CD8-positive, alpha-beta memory T cell (primary cell): ENCODE data around the gene CLCN6. TPM values are rescaled to one million over a fixed set of nuclear protein-coding genes. Genes with fewer than 3 reads are reported as not detected.

Experiments
- CTCF ChIA-PET: fragments of 350-600 bp; sonication (Branson Sonifier 250); formaldehyde crosslinking; loops from one replicate; lab custom pipeline; 2021; ENCODE audit warnings: antibody characterized with exemption; lab: Charles Lee
- POLR2A ChIA-PET: fragments of 350-600 bp; sonication (Branson Sonifier 250); formaldehyde crosslinking; loops from one replicate; lab custom pipeline; 2021; ENCODE audit warnings: antibody characterized with exemption; lab: Charles Lee
- DNase-seq, 5 donors: peaks; one replicate each; pipeline versions ENCODE4 v3.0.0 to v3.0.0-alpha.2; 2020 to 2022; ENCODE audit warnings: mixed read lengths in 1 of 5
- H3K27ac ChIP-seq: one replicate; pipeline ENCODE4 v1.7.0; 2013; ENCODE audit warnings: low read depth, mild to moderate bottlenecking, low read length, moderate library complexity
- H3K27me3 ChIP-seq: 2 replicates; pipeline ENCODE4 v1.7.0; 2013; ENCODE audit warnings: low read length, mild to moderate bottlenecking; ENCODE audit not compliant: insufficient read depth, poor library complexity, severe bottlenecking
- H3K36me3 ChIP-seq: 2 replicates; pipeline ENCODE4 v1.7.0; 2013; ENCODE audit warnings: mild to moderate bottlenecking, low read length, moderate library complexity; ENCODE audit not compliant: insufficient read depth
- H3K4me1 ChIP-seq: 2 replicates; pipeline ENCODE4 v1.7.0; 2013; ENCODE audit warnings: mild to moderate bottlenecking, low read length, moderate library complexity; ENCODE audit not compliant: insufficient read depth
- H3K4me3 ChIP-seq: 2 replicates; pipeline ENCODE4 v1.7.0; 2013; ENCODE audit warnings: mild to moderate bottlenecking, low read length
- H3K9me3 ChIP-seq: 2 replicates; pipeline ENCODE4 v1.7.0; 2013; ENCODE audit warnings: mild to moderate bottlenecking, low read length
- H3K27ac Mint-ChIP-seq, 8 donors: one replicate each; pipeline ENCODE4 v1.8.0; 2020 to 2021; ENCODE audit warnings: mixed read lengths in 8 of 8, mild to moderate bottlenecking in 6 of 8, inconsistent platforms in 3 of 8, moderate library complexity in 3 of 8
- H3K27me3 Mint-ChIP-seq, 2 donors: one replicate each; pipeline ENCODE4 v1.8.0; 2020 to 2021; ENCODE audit warnings: mixed read lengths in 2 of 2, mild to moderate bottlenecking in 1 of 2, moderate library complexity in 1 of 2
- H3K36me3 Mint-ChIP-seq, 3 donors: one replicate each; pipeline ENCODE4 v1.8.0; 2020 to 2021; ENCODE audit warnings: mixed read lengths in 3 of 3, inconsistent platforms in 1 of 3, mild to moderate bottlenecking in 1 of 3
- H3K4me1 Mint-ChIP-seq, 3 donors: one replicate each; pipeline ENCODE4 v1.8.0; 2020 to 2021; ENCODE audit warnings: mixed read lengths in 3 of 3, inconsistent platforms in 1 of 3, mild to moderate bottlenecking in 1 of 3
- H3K4me3 Mint-ChIP-seq, 7 donors: one replicate each; pipeline ENCODE4 v1.8.0; 2020 to 2021; ENCODE audit warnings: mixed read lengths in 7 of 7, mild to moderate bottlenecking in 6 of 7, moderate library complexity in 4 of 7, inconsistent platforms in 2 of 7
- H3K9me3 Mint-ChIP-seq, 5 donors: one replicate each; pipeline ENCODE4 v1.8.0; 2020 to 2022; ENCODE audit warnings: mixed read lengths in 5 of 5, mild to moderate bottlenecking in 3 of 5, moderate library complexity in 2 of 5, inconsistent platforms in 1 of 5
- polyA plus RNA-seq: library from polyadenylated mRNA; unstranded; fragments of 300-500 nt; fragmentation: Illumina TruSeq; gene quantifications from one replicate; pipeline ENCODE4 v1.2.3, GENCODE V29; 2021
- total RNA-seq, 2 experiments: library from RNA; stranded (reverse); gene quantifications; one replicate each; pipeline ENCODE4 v1.2.3, GENCODE V29; 2021

CLCN6 gene
- total RNA-seq (1 to 10 TPM; 8.9 to 9.3 TPM), polyA plus RNA-seq (1.7 TPM)

GRCh38 chr1:11805422-11806306, at the start of gene CLCN6, which contains the start of gene MTHFR:
CLCN6 (plus strand) TSS chr1:11806191; CDS start chr1:11806263, 72 bp downstream.
MTHFR (minus strand) TSS chr1:11805964; CDS start chr1:11803116, 2,848 bp downstream.
- Histone ChIP-seq H3K9me3 (no peaks in the 10 kb centered on the region), H3K27me3 (no peaks in the 10 kb centered on the region), H3K4me1 (peaks cover 52% of the 10 kb centered on the region), H3K27ac (peak within 1 kb of the TSS; percentile 95), H3K36me3 (peaks cover 6% of the 10 kb centered on the region), H3K4me3 (peak within 1 kb of the TSS; percentile 90)
- POLR2A ChIA-PET: interaction anchor here (0.8 to 1.8 kb wide), 5 partner anchors 20 to 174 kb away, joined by 3 to 15 read pairs (median 4); partner anchors contain the start of gene AGTRAP
- Mint-ChIP-seq H3K9me3 (no peaks in the 10 kb centered on the region), H3K36me3 (peaks cover 0 to 47% (median 1%) of the 10 kb centered on the region in 3 donors), H3K27ac (peak within 1 kb of the TSS; percentile 90 to 100 (median 98)), H3K27me3 (no peaks in the 10 kb centered on the region), H3K4me3 (peak within 1 kb of the TSS; percentile 94 to 100 (median 99)), H3K4me1 (peaks cover 55 to 74% (median 67%) of the 10 kb centered on the region in 3 donors)
- peak; percentile 97 to 99 (median 98) for DNase-seq
- CTCF ChIA-PET: interaction anchor here (0.8 to 1.3 kb wide), 4 partner anchors 69 to 162 kb away, joined by 3 to 6 read pairs (median 3); no protein-coding TSS in a partner anchor

- Mint-ChIP-seq H3K27ac (no peak overlapping the region), H3K4me3 (no peak overlapping the region), H3K27me3 (peaks cover 1 to 20% of the 10 kb centered on the region in 2 donors), H3K4me1 (peaks cover 2 to 9% (median 6%) of the 10 kb centered on the region in 3 donors), H3K36me3 (no peaks in the 10 kb centered on the region), H3K9me3 (no peaks in the 10 kb centered on the region)
- Histone ChIP-seq H3K27me3 (no peaks in the 10 kb centered on the region), H3K36me3 (no peaks in the 10 kb centered on the region), H3K9me3 (no peaks in the 10 kb centered on the region), H3K27ac (no peak overlapping the region), H3K4me1 (no peaks in the 10 kb centered on the region), H3K4me3 (no peak overlapping the region)
- DNase-seq: no peak
- ChIA-PET CTCF (no interaction called here), POLR2A (no interaction called here)
These were observed 48.9 kb upstream of the CLCN6 start for GRCh38 chr1:11757047-11757446.

- Histone ChIP-seq H3K27ac (no peak overlapping the region), H3K9me3 (no peaks in the 10 kb centered on the region), H3K36me3 (no peaks in the 10 kb centered on the region), H3K4me1 (no peaks in the 10 kb centered on the region), H3K27me3 (no peaks in the 10 kb centered on the region), H3K4me3 (no peak overlapping the region)
- peaks cover 13 to 35% of the 10 kb centered on the region in 2 donors for H3K27me3 Mint-ChIP-seq
- no peak for DNase-seq
- H3K27ac Mint-ChIP-seq: no peak overlapping the region
- ChIA-PET POLR2A (no interaction called here), CTCF (no interaction called here)
- no peaks in the 10 kb centered on the region for H3K9me3 Mint-ChIP-seq
- H3K4me3 Mint-ChIP-seq: no peak overlapping the region
- no peaks in the 10 kb centered on the region for H3K36me3 Mint-ChIP-seq
- H3K4me1 Mint-ChIP-seq: peaks cover 2 to 10% (median 10%) of the 10 kb centered on the region in 3 donors
These were observed 46.2 kb upstream of the CLCN6 start for GRCh38 chr1:11759791-11760190.

- Mint-ChIP-seq H3K4me3 (peak overlapping the region in 2 of 7 donors; percentile 33 to 39), H3K4me1 (peaks cover 2 to 10% (median 10%) of the 10 kb centered on the region in 3 donors), H3K27me3 (peaks cover 18 to 39% of the 10 kb centered on the region in 2 donors), H3K27ac (peak overlapping the region in 1 of 8 donors; percentile 47), H3K9me3 (no peaks in the 10 kb centered on the region), H3K36me3 (no peaks in the 10 kb centered on the region)
- no peaks in the 10 kb centered on the region for H3K9me3 ChIP-seq
- H3K4me1 ChIP-seq: no peaks in the 10 kb centered on the region
- H3K4me3 ChIP-seq: no peak overlapping the region
- DNase-seq: no peak
- ChIA-PET CTCF (interaction anchor here (1.0 kb wide), 1 partner anchor 117 kb away, joined by 3 read pairs; no protein-coding TSS in a partner anchor), POLR2A (no interaction called here)
- H3K27ac ChIP-seq: no peak overlapping the region
- H3K27me3 ChIP-seq: no peaks in the 10 kb centered on the region
- no peaks in the 10 kb centered on the region for H3K36me3 ChIP-seq
These were observed 44.7 kb upstream of the CLCN6 start for GRCh38 chr1:11761285-11761684.

- H3K36me3 ChIP-seq: no peaks in the 10 kb centered on the region
- peak within 1 kb of the TSS in 1 of 8 donors; percentile 47 for H3K27ac Mint-ChIP-seq
- H3K9me3 ChIP-seq: no peaks in the 10 kb centered on the region
- peaks cover 18 to 34% of the 10 kb centered on the region in 2 donors for H3K27me3 Mint-ChIP-seq
- no peaks in the 10 kb centered on the region for H3K27me3 ChIP-seq
- peak within 1 kb of the TSS in 3 of 7 donors; percentile 33 to 39 (median 37) for H3K4me3 Mint-ChIP-seq
- H3K36me3 Mint-ChIP-seq: no peaks in the 10 kb centered on the region
- POLR2A ChIA-PET: no interaction called here
- CTCF ChIA-PET: no interaction called here
- peak in 3 of 5 donors; percentile 10 to 16 (median 15) for DNase-seq
- no peak within 1 kb of the TSS for H3K4me3 ChIP-seq
- no peaks in the 10 kb centered on the region for H3K4me1 ChIP-seq
- H3K27ac ChIP-seq: no peak within 1 kb of the TSS
- H3K9me3 Mint-ChIP-seq: no peaks in the 10 kb centered on the region
- H3K4me1 Mint-ChIP-seq: peaks cover 2 to 10% (median 10%) of the 10 kb centered on the region in 3 donors
These were observed 44.0 kb upstream of the CLCN6 start, which contains the start of gene C1orf167 for GRCh38 chr1:11761988-11762406. C1orf167 (plus strand) TSS chr1:11762193; CDS start chr1:11764401, 2,208 bp downstream.

GRCh38 chr1:11764115-11764514, 41.9 kb upstream of the CLCN6 start:
- no peaks in the 10 kb centered on the region for H3K36me3 ChIP-seq
- Mint-ChIP-seq H3K36me3 (no peaks in the 10 kb centered on the region), H3K27me3 (peaks cover 18 to 31% of the 10 kb centered on the region in 2 donors), H3K27ac (no peak overlapping the region), H3K4me1 (peaks cover 2 to 10% (median 10%) of the 10 kb centered on the region in 3 donors), H3K9me3 (no peaks in the 10 kb centered on the region), H3K4me3 (no peak overlapping the region)
- no peak overlapping the region for H3K27ac ChIP-seq
- no peak for DNase-seq
- no peak overlapping the region for H3K4me3 ChIP-seq
- no peaks in the 10 kb centered on the region for H3K4me1 ChIP-seq
- ChIA-PET CTCF (no interaction called here), POLR2A (no interaction called here)
- H3K27me3 ChIP-seq: no peaks in the 10 kb centered on the region
- no peaks in the 10 kb centered on the region for H3K9me3 ChIP-seq

- Histone ChIP-seq H3K4me3 (no peak overlapping the region), H3K9me3 (no peaks in the 10 kb centered on the region), H3K4me1 (no peaks in the 10 kb centered on the region), H3K36me3 (no peaks in the 10 kb centered on the region), H3K27me3 (no peaks in the 10 kb centered on the region), H3K27ac (no peak overlapping the region)
- no peaks in the 10 kb centered on the region for H3K9me3 Mint-ChIP-seq
- DNase-seq: no peak
- peaks cover 18 to 31% of the 10 kb centered on the region in 2 donors for H3K27me3 Mint-ChIP-seq
- no peak overlapping the region for H3K27ac Mint-ChIP-seq
- H3K36me3 Mint-ChIP-seq: no peaks in the 10 kb centered on the region
- H3K4me1 Mint-ChIP-seq: peaks cover 2 to 10% (median 10%) of the 10 kb centered on the region in 3 donors
- POLR2A ChIA-PET: no interaction called here
- CTCF ChIA-PET: no interaction called here
- H3K4me3 Mint-ChIP-seq: no peak overlapping the region
These were observed 41.5 kb upstream of the CLCN6 start for GRCh38 chr1:11764519-11764918.
